CD4-positive, alpha-beta T cell treated with Interleukin-15 for 4 hours (primary cell): Measurements from ENCODE around the gene ATP11B.

Experiments used
- DNase-seq: peaks from one replicate; pipeline ENCODE4 v3.0.0-alpha.2; 2020; ENCODE audit warnings: low spot score

The ATP11B gene

DNA sequence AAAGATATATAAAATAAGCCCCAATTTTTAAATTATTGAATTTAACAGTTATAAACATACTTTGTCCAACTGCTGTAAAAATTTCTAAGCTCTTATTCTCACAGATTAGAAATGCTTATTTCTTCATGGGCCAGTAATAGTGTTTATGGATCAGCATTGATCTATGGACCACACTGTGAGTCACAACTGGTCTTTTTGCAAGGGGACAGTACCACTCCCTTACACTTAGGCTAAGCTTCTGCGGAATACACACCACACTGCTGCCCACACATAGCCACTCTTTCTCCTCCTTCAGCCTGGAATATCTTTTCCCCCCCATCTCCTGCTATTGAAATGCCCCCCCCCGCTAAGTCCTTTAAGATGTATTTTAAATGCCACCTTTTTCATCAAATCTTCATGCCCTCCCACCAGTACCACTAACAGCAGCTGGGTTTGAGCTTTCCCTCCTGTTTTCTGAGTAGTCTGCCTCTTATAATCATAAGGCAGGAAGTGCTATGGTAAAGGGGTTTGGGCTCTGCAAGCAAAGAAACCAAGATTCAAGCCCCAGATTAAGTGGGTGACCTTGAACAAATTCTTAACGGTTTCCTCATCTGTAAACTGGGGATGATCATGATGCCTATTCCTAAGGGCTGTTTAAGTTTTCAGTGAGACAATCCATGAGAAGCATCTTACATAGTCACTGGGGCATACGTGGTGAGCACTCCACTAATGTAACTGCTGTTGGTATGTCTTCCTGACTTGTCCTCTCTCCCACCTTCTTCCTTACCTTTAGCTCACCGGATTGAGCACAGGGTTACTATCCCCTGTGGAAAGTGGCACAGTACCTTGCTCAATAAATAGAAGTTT, 117.9 kb downstream of the ATP11B start:
- DNase-seq: peak; percentile 16

DNA sequence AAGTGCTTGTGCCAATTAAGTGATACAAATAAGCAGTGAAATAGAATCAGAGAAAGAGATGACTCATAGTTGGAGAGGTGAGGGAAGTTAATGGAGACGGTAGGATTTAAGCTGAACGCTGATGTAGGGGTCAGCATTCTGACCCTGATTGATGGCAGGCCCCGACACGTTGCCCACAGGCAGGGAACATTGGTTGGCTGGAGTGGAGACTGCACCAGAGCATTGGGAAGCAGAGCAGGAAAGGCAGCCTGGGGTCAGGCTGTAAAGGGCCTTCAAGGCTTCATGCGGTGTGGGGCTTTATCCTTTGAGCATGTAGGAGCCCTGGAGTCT, 118.4 kb downstream of the ATP11B start:
- DNase-seq: no peak

DNA sequence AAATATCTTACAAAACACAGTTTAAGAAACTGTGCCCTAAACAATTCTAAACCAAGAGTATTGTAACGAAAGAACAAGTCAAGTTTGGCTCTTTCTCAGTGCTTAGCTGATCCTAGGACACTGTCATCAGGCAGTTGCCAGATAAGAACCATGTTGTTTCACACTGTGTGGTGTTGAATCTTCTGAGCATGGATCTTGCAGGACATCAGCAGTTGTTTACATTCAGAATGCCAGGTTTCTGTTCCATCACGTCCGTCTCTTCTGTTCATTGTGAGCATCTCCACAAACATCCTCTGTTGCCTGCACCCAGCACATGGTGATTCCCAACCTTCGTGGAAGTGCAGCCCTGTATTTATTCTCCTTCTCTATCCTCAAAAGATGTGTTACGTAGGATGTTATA, 119.2 kb downstream of the ATP11B start:
- DNase-seq: no peak

DNA sequence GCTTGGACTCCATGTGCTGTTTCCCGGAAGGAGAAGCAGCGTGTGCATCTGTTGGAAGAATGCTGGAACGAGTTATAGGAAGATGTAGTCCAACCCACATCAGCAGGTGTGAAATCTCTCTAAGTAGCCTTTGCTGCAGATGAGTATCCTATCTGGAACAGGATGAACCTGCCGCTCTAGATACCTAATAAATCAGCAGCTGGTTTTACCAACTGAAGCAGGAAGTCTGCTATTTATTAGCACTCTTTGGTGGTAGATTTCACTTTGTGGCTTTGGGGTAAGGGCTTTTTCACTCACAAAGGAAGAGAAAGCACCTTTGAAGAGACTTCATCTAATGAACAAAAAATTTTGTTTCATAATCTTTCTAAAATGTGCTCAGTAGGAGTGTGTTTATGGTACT, 120.6 kb downstream of the ATP11B start:
- peak; percentile 40 for DNase-seq

DNA sequence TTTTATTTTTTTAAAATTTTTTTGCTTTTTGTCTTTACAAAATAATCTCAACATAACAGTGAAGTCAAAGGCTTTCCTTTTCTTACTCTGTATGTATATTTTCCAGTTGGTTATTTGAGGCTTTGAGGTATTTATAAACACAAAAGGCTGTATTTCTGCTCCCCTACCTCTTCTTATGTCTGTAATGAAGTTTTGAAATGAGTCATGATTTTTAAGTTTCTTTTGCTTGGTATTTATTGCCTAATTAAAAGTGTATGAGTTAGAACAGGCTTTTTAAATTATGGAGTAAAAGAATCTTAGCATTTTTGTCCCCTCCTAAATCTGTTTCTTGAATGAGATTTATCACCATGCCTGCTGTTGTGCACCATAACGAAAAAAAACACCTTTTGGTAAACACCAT, 121.0 kb downstream of the ATP11B start:
- no peak for DNase-seq

DNA sequence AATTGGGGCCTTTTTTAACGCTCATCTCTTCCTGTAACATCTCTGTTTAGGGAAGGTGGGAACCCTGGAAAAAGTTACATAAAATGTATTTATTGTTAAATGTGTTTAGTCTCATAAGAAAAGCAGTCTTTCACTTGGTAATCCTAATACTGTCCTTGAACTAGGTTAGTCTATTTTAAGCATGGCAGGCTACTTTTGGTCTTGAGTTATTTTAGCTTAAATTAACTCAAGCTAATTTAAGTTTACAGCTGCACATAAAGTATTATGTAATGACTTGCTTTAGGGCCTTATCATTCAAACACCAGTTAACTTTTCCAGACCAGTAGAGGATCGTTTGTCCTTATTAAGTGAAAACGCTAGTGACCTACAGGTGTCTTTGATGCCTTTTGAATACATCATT, 123.8 kb downstream of the ATP11B start:
- no peak for DNase-seq

DNA sequence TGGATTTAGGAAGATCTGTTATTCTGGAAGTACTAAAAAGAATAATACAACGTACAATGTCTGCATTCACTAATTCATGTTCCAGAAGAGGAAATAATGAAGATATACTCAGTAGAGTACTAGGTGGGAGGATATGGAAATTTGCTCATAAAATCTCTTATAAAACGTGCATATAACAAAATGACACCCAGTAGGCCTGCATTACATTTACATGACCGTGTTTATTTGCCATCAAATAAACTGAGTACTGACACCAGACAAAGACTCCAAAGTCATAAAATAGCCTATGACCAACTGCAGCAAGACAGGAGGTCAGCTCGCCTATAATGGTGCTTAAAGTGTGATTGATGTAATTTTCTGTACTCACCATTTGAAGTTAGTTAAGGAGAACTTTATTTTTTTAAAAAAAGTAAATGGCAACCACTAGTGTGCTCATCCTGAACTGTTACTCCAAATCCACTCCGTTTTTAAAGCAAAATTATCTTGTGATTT, 126.6 kb downstream of the ATP11B start:
- no peak for DNase-seq

DNA sequence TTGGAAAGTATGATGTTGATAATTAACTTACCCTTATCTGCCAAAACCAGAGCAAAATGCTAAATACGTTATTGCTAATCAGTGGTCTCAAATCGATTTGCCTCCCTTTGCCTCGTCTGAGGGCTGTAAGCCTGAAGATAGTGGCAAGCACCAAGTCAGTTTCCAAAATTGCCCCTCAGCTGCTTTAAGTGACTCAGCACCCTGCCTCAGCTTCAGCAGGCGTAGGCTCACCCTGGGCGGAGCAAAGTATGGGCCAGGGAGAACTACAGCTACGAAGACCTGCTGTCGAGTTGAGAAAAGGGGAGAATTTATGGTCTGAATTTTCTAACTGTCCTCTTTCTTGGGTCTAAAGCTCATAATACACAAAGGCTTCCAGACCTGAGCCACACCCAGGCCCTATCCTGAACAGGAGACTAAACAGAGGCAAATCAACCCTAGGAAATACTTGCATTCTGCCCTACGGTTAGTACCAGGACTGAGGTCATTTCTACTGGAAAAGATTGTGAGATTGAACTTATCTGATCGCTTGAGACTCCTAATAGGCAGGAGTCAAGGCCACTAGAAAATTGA, 127.3 kb downstream of the ATP11B start:
- no peak for DNase-seq

DNA sequence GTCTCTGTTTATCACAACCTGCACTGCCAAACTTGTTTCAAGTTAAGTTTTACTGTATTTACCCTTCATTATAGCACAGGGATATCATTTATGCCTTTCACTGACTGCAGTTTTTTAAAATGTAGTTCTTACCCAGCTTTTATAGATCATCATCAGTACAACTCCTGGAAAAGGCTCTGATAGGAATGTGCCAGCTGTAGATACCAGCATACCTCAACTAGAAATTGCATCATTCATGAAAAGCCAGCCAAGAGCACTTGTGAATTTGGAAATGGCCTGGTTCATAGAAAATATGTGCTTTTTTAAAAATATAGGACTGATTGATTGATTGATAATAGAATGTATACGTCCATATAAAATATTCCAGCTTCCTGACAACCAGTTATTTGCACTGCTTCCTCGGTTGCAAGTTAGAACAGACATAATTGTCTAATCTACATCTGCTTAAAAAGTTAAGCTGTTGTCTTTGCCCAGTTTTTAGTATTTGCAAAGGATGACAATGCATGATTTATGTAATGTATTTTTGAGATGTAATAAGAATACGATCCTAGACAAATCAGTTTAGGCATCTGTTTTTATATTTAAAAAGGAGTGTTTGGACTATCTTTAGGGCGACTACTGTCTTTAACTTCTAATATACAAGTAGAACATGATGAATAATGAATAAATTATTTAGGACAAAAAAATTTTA, 128.5 kb downstream of the ATP11B start:
- no peak for DNase-seq

DNA sequence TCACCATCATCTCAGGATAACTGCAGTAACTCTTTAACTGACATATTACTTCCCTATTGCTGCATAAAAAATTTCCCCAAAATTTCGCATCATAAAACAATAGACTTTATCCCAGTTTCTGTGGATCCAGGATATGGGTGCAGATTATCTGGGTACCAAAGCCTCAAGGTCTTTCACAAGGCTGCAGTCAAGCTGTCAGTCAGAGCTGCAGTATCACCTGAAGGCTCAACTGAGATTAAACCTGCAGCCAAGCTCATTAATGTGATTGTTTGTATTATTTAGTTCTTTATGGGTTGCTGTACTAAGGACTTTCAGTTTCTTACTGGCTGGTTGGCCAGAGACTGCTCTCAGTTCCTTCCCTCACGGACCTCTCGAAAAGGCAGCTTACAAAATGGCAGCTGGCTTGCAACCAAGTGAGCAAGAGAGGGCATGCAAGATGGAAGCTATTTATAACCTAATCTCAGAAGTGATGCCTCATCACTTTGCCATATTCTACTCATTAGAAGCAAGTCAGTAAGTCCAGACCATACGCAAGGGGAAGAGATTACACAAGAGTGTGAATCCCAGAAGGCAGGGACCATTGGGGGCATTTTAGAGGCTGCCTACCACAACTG, 132.1 kb downstream of the ATP11B start:
- DNase-seq: no peak

DNA sequence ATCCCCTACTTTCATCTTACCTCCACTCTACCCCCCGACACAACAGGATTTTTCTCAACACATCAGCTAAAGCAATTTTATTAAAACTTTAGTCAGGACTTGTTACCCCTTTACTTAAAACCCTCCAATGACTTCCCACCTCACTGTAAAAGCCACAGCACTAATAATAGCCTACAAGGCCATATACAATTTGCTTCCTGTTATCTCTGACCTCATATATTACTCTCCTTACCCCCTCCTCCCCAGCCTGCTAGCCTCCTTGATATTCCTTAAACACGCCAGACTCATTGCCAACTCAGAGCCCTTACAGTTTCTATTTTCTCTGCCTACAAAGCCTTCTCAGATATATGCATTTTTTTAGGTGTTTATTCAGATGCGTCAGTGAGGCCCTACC, 132.6 kb downstream of the ATP11B start:
- DNase-seq: no peak

DNA sequence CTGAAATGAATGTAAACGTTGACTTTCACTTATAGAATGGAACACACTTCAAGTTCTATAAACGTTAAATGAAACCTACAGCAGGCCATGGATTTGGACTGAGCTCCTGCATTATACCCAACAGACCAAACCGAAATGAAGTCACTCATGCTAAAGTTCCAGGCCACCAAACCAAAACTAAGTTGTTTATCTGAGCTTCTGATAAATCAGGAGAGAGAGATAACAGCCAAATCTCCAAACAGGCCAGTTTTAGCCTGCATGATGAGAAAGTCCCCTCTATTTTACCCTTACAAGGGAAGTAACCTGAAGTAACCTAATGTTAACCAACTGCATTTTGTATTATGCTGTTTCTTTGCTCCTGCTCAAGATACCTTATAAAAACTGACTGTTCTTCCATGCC, 142.5 kb downstream of the ATP11B start:
- no peak for DNase-seq

DNA sequence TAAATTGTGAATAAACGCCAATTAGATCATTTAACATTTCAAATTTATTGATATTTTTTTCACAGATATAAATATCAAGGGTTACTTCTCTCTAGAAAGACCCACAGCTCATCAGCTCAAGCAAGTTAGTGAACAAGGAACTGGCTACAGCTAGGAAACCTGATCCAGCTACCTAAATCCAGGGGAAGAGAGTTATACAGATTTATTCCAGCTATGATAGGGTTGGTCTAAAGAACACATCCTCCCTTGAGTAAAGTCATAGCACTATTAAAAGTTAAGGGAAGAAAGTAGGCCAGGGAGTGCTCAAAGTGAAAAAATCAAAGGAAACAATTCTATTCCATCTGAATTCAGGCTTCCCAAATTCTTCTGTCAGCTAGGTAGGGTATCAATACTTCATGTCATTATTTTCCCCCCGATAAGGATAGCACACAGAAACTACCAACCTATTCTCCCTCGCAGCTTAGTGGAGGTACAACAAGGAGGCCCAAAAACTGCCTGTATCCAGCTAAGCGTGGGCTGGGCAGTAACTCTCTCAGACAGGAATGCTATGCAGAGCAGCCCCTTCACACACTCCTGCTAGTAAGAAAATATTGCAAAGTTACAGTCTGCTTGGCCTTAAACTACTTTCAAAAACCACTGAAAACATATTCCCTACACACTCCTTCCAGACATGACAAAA, 143.1 kb downstream of the ATP11B start:
- no peak for DNase-seq

DNA sequence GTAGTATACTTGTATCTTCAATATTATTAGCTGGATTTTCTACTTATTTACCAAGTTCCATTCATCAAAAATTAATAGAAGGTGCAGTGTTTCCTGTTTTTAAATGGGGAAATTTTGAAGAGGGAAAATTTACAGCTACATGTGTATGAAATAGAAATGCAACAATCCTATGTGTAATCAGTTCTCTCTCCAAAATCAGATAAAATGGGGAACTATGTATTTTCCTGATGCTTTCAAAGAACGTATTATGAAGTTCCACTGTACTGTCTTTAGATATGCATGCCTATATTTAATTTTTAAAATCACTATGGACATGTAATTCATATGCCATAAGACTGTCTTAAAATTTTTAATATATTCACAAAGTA, 143.6 kb downstream of the ATP11B start:
- DNase-seq: no peak

DNA sequence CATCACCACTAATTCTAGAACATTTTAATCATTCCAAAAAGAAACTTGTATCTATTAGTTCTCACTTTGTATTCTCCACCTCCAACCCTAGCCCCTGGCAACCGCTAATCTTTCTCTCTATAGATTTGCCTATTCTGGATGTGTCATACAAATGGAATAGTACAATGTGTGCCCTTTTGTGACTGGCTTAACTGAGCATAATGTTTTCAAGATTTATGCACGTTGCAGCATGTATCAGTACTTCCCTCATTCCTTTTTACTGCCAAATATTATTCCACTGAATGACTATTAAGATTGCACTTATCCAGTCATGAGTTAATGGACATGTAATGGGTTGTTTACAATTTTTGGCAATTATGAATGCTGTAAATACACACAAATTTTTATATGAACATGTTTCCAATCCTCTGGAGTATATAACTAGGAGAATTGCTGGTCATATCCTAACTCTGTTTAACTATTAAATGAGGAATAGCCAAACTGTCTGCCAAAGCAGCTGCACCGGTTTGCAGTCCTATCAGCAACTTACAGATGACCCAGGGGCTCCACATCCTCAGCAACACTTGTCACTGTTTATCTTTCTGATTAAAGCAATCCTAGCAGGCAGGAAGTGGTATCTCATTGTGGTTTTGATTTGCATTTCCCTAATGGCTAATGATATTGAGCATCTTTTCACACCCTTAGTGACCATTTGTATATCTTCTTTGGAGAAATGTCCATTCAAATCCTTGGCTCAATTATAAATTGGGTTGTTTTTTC, 144.2 kb downstream of the ATP11B start:
- DNase-seq: peak; percentile 5

DNA sequence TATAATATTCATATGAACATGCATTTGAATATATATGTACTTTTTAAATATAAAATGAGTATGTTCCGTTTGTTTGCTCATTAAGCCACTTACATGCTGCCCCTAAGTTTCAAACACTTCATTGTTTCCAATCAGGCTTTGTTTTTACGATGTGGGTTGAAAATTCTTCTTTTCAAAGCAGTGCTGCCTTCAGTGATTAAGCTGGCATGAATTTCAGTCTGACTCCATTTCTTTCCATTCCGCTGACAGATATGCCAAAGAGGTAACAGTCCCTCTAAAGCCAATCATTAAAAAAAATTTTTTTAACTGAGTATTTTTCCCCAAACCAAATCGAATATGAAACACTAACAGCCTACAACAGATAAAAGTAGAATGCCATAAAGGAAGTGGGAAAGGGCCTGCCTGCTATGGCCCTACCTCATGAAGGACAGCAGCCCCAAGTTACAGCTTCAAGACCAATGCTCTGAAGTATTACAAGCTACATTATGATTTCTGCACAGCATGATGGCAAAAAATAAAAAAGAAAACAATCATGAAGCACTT, 147.0 kb downstream of the ATP11B start:
- DNase-seq: no peak

DNA sequence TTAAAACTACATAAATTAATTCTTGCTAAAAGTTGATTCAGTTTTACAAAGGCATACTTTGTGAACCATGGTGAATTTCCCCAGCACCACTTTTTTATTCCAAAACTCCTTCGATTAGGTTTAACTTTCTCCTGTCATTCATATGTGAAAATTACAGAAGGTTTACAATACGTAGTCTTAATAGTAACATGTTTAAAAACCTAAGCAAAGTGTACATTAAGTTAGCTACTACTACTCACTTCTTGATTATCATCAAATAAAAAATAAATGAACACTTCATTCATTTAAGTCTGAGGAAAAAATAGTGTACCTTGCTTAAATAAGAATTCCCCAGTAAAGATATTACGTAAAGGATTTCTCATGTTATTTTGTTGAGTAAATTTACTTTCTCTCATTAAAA, 148.4 kb downstream of the ATP11B start:
- no peak for DNase-seq

DNA sequence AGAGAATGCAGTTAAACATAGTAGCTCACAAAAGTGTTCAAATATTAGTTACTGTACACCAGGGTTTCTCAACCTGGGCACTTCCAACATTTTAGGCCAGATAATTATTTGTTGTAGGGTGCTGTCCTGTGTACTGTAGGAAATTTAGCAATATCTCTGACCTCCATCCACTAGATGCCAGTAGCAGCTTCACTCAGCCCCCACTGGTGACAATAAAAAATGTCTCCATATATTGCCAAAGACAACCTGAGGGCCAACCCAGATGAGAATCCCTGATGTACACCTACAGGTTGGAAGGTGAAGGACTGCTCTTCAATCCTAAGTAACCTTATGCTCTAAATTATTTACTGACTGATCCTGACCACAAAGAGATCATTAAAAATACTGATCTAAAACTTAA, 154.6 kb downstream of the ATP11B start:
- no peak for DNase-seq

DNA sequence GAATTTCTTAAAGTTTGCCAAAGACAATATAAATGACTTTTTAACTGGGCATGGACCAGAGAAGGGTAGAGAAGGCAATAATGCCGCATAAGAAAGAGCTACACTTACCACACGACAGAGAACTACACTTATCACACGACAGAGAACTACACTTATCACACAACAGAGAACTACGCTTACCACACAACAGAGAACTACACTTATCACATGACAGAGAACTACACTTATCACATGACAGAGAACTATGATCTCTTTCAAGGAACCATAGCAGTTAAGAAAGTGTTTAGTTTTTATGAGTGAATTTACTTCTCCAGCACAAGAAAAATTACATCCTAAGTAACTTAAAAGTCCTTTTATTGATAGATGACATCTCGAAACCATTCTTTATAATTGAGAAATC, 155.0 kb downstream of the ATP11B start:
- no peak for DNase-seq

DNA sequence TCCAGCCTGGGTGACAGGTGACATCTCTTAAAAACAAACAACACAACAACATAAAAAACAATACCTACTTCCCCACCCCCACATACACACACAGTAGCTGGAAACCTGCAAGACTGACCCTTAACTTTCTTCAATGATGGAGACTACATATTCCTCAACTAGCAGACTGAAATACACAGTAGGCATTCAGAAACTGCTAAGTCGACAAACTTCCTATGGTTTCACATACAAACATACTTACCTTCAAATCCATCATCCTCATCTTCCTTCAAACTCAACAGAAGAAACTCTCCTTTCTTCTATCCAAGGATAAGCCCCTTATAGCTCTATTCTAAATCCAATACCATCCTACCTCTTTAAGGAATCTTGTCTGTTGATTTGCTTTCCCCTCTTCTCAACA, 156.4 kb downstream of the ATP11B start:
- DNase-seq: no peak

DNA sequence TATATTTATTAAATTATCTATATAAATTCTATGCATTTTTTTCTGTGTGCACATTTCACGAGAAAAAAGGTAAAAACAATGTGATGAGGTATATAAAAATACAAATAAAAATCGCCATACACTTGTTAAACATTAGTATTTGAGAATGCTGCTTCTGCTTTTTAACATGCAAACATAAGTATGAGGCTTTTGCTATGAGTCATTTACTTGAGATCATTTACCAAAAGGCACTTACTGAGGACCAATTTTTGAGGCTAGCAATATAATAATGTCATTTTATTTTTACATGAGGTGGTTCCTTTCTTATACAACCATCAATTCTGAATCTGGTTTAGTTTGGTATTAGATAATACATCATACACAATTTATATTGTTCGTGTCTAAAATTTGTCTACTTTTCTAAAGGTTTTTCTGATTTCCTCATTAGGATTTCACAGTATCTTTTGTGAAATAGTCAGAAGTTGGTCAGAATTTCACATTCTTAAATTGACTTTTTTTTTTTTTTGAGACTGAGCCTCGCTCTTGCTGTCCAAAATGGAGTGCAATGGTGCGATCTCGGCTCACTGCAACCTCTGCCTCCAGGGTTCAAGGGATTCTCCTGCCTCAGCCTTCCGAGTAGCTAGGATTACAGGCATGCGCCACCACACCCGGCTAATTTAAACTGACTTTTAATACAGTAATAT, 161.4 kb downstream of the ATP11B start:
- DNase-seq: no peak
